HL-60/S4 treated with phorbol 12-myristate 13-acetate at 8.2 ng/mL for 4 days and 3 days (cell line): ENCODE results near the gene SLC35F5.

Source experiments
- in situ Hi-C: fragments of 300-500 bp; cut with MboI; formaldehyde crosslinking; loops from 2 replicates; pipeline ENCODE4 v1.15.0; 2022; ENCODE audit warnings: low sequenced_read_pairs

Gene SLC35F5, protein sequence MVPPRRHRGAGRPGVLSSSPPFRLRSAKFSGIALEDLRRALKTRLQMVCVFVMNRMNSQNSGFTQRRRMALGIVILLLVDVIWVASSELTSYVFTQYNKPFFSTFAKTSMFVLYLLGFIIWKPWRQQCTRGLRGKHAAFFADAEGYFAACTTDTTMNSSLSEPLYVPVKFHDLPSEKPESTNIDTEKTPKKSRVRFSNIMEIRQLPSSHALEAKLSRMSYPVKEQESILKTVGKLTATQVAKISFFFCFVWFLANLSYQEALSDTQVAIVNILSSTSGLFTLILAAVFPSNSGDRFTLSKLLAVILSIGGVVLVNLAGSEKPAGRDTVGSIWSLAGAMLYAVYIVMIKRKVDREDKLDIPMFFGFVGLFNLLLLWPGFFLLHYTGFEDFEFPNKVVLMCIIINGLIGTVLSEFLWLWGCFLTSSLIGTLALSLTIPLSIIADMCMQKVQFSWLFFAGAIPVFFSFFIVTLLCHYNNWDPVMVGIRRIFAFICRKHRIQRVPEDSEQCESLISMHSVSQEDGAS

GRCh38 chr2:113756355-113757137, at the start of gene SLC35F5:
Gene SLC35F5 (minus strand): TSS chr2:113756642. CDS start chr2:113756409, 233 bp downstream.
- in situ Hi-C loops = loop anchor here (25.0 kb wide), 1 partner anchor 181 kb away; no protein-coding TSS in a partner anchor

GRCh38 chr2:113799375-113799774, 42.9 kb upstream of the SLC35F5 start:
- in situ Hi-C loops = no loop called here

DNA sequence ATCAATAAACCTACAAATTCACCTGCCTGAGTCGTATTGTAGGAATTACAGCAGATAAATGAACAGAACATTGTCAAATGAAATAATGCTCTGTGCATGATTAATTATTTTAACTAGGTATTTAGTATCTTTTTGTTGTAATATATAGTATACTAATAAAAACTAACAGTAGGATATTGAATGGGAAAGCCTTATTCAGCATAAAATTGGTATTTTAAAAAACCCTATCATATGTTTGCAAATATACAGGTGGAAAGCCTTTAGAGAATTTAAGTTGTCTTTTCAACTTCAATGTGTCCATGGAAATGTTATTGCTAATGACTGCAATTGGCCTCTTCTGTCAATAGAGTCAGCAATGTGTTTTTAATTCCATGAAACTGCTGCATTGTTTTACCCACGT, 40.8 kb upstream of the SLC35F5 start:
- in situ Hi-C loops = no loop called here

GRCh38 chr2:113796592-113797175, 40.2 kb upstream of the SLC35F5 start:
- in situ Hi-C loops = no loop called here

- in situ Hi-C loops = no loop called here
These were observed 39.0 kb upstream of the SLC35F5 start for GRCh38 chr2:113795405-113795920.

- in situ Hi-C loops = no loop called here
These were observed 35.5 kb upstream of the SLC35F5 start for GRCh38 chr2:113791697-113792590.

GRCh38 chr2:113784823-113785744, 28.6 kb upstream of the SLC35F5 start:
- in situ Hi-C loops = no loop called here

GRCh38 chr2:113780472-113780871, 24.0 kb upstream of the SLC35F5 start:
- in situ Hi-C loops = no loop called here

DNA sequence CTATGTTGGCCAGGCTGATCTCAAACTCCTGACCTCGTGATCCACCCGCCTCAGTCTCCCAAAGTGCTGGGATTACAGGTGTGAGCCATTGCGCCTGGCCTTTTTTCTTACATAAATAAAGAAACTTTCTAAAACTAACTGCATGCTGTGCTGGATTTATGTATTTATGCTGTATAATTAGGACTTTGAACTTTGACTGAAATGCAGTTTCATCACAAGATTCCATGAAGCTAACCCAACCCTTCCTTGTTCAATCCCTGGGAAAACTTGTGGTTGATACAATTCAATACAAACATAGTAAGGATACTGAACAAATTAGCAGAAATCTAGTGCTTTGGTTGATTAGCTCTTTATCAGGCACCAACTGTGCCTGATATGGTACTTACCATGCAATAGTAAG, 20.9 kb upstream of the SLC35F5 start:
- in situ Hi-C loops = no loop called here

DNA sequence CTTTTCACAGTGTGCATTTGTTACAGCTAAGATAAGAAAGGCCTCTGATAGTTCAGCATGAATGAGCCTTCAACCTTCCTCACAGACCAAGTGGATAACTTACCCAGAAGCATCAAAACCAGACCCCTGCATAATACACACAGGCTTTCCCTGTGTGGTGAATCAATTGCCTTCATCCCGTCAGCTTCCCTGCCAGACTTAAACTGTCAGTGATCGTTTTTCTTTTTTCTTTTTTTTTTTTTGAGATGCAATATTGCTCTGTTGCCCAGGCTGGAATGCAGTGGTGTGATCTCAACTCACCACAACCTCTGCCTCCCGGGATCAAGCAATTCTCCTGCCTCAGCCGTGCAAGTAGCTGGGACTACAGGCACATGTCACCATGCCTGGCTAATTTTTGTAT, 20.5 kb upstream of the SLC35F5 start:
- in situ Hi-C loops = no loop called here

- in situ Hi-C loops = loop anchor here (25.0 kb wide), 1 partner anchor 163 kb away; no protein-coding TSS in a partner anchor
These were observed 18.2 kb upstream of the SLC35F5 start for GRCh38 chr2:113774616-113775015.

GRCh38 chr2:113770929-113771328, 14.5 kb upstream of the SLC35F5 start:
- in situ Hi-C loops = loop anchor here (25.0 kb wide), 1 partner anchor 166 kb away; no protein-coding TSS in a partner anchor

DNA sequence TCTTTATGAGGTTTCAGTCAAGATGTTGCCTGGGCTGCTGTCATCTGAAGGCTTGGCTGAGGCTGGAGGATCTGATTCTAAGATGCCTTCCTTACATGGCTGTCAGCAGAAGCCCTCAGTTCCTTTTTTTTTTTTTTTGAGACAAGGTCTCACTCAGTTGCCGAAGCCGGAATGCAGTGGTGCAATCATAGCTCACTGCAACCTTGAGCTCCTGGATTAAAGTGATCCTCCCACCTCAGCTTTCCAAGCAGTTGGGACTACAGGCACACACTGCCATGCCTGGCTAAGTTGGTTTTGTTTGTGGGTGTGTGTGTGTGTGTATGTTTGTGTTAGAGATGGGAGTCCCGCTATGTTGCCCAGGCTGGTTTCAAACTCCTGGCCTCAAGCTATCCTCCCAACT, 13.1 kb upstream of the SLC35F5 start:
- in situ Hi-C loops = loop anchor here (10.0 to 25.0 kb wide), 2 partner anchors 85 to 168 kb away; no protein-coding TSS in a partner anchor

DNA sequence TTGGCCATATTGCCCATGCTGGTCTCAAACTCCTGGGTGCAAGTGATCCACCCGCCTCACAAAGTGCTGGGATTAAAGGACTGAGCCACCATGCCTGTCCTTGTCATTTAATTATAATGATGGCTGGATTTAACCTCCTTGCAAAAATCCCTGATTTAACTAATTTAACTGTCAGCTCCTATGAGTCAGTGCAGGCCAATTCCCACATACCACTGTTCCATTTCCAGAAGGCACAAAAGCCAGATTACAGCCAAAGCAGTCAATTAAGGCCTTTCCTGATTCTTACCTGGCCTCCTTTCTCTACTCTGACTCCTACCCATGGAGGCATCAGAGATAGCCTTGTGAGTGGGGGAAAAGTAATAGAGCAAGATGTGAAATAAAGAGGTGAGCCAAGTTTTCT, 12.3 kb upstream of the SLC35F5 start:
- in situ Hi-C loops = loop anchor here (10.0 to 25.0 kb wide), 2 partner anchors 86 to 169 kb away; no protein-coding TSS in a partner anchor

DNA sequence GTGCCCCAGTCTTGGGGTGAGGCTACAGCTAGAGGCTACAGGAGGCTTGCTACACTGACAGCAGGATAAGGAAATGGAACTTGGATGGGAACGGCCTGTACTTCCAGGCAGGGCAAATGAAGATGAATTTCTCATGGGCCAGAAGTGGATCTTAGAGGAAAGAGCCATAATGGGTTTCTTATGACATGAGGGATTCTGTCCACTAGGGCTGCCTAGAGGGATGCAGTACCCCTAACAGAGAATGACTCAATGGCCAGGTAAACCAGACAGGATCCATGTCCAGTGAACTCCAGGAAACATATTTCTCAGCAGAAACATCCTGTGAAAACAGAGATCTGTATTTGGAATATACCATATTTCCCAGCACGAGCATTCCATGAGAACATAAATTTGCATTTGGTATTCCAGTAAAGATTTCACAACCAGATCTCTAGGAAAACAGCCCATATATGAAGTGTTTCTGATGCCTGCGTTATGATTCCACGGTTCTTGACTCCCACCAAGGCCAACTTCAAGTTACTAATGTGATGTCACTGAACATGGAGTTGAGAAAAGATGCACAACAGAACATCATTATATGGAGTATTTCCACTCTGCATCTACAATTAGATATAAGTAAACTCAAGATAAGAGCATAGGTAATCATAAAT, 11.5 kb upstream of the SLC35F5 start:
- in situ Hi-C loops = loop anchor here (10.0 to 25.0 kb wide), 2 partner anchors 87 to 169 kb away; no protein-coding TSS in a partner anchor

DNA sequence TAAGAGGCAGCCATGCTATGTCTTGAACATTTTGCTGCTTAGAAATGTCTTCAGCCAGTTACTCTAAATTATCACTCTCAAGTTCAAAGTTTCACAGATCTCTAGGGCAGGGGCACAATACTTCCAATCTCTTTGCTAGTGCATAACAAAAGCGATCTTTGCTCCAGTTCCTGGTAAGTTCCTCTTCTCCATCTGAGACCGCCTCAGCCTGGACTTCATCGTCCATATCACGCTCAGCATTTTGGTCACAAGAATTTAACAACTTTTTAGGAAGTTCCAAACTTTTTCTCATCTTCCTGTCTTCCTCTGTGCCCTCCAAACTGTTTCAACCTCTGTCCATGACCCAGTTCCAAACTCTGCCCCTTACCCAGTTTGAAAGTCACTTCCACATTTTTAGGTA, 8.8 kb upstream of the SLC35F5 start:
- in situ Hi-C loops = loop anchor here (10.0 to 25.0 kb wide), 2 partner anchors 90 to 172 kb away; no protein-coding TSS in a partner anchor

DNA sequence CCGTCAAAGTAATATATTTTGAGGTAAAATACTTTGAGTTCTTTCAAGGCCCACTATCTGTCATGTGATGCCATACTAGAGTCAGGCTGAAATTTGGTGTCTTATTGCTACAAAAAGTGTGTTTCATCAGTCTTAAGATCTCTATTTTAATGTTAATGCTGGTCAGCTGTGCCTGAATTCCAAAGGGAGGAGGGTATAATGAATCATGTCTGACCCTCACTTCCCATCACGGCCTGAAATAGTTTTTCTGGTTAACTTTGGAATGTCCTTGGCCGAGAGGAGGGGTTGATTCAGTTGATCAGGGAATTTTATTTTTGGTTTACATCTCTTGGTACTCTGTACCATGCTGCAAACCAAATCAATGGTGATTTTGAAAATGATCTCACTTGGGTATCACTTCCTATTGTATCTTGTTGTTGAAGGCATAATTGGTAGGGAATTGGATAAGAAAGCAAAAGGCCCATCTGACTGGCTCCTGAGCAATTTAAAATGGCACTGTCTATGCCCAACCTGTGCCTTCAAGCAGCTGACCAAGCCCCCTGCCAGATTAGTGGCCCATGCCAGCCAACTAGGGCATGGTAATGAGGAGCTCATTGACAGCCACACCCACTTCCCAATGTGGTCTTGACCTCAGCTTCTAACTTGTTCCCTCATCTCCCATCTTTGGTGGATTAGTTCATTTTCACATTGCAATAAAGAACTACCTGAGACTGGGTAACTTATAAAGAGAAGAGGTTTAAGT, 6.1 kb upstream of the SLC35F5 start:
- in situ Hi-C loops = loop anchor here (10.0 to 25.0 kb wide), 2 partner anchors 92 to 175 kb away; no protein-coding TSS in a partner anchor
